ENCODE results near the gene FBN2.
"Not testable (repeated sequence)": the region's sequence is repeated elsewhere in the genome, so short reads cannot be mapped to it uniquely, and the experiment has no call there.

Gene FBN2

GRCh38 chr5:128426090-128426534 is 111.9 kb downstream of the FBN2 start:
- no peak for DNase-seq (ENCODE audit: low read depth)

GRCh38 chr5:128424646-128425045 is 113.4 kb downstream of the FBN2 start:
- DNase-seq (ENCODE audit: low read depth): no peak

- no peak for DNase-seq (ENCODE audit: low read depth)
Measured at GRCh38 chr5:128422612-128423011, 115.4 kb downstream of the FBN2 start.

GRCh38 chr5:128414469-128414868 is 123.6 kb downstream of the FBN2 start:
- DNase-seq (ENCODE audit: low read depth): no peak

GRCh38 chr5:128413356-128413755 is 124.7 kb downstream of the FBN2 start:
- DNase-seq (ENCODE audit: low read depth): no peak

- DNase-seq (ENCODE audit: low read depth): no peak
Measured at GRCh38 chr5:128412145-128412930, 125.7 kb downstream of the FBN2 start.

- DNase-seq (ENCODE audit: low read depth): no peak
Measured at GRCh38 chr5:128409166-128409800, 128.8 kb downstream of the FBN2 start.

- DNase-seq (ENCODE audit: low read depth): no peak
Measured at GRCh38 chr5:128408622-128409021, 129.4 kb downstream of the FBN2 start.

GRCh38 chr5:128407944-128408343 is 130.1 kb downstream of the FBN2 start:
- DNase-seq (ENCODE audit: low read depth): no peak

- no peak for DNase-seq (ENCODE audit: low read depth)
Measured at GRCh38 chr5:128406803-128407202, 131.2 kb downstream of the FBN2 start.

- DNase-seq (ENCODE audit: low read depth): no peak
Measured at GRCh38 chr5:128405159-128405558, 132.9 kb downstream of the FBN2 start.

GRCh38 chr5:128403333-128403732 is 134.7 kb downstream of the FBN2 start:
- no peak for DNase-seq (ENCODE audit: low read depth)

- DNase-seq (ENCODE audit: low read depth): no peak
Measured at GRCh38 chr5:128402506-128402905, 135.5 kb downstream of the FBN2 start.

- not testable (repeated sequence) for DNase-seq (ENCODE audit: low read depth)
Measured at GRCh38 chr5:128400766-128401165, 137.3 kb downstream of the FBN2 start.

GRCh38 chr5:128399111-128399510 is 138.9 kb downstream of the FBN2 start:
- DNase-seq (ENCODE audit: low read depth): no peak

- no peak for DNase-seq (ENCODE audit: low read depth)
Measured at GRCh38 chr5:128397876-128398275, 140.2 kb downstream of the FBN2 start.

- DNase-seq (ENCODE audit: low read depth): no peak
Measured at GRCh38 chr5:128395073-128395472, 143.0 kb downstream of the FBN2 start.

GRCh38 chr5:128384068-128384467 is 154.0 kb downstream of the FBN2 start:
- DNase-seq (ENCODE audit: low read depth): no peak

GRCh38 chr5:128380337-128380736 is 157.7 kb downstream of the FBN2 start:
- no peak for DNase-seq (ENCODE audit: low read depth)

- no peak for DNase-seq (ENCODE audit: low read depth)
Measured at GRCh38 chr5:128378632-128379031, 159.4 kb downstream of the FBN2 start.

GRCh38 chr5:128378196-128378595 is 159.8 kb downstream of the FBN2 start:
- DNase-seq (ENCODE audit: low read depth): no peak

- no peak for DNase-seq (ENCODE audit: low read depth)
Measured at GRCh38 chr5:128376577-128376976, 161.5 kb downstream of the FBN2 start.

- no peak for DNase-seq (ENCODE audit: low read depth)
Measured at GRCh38 chr5:128366147-128366546, 171.9 kb downstream of the FBN2 start.

GRCh38 chr5:128362370-128362769 is 175.7 kb downstream of the FBN2 start:
- DNase-seq (ENCODE audit: low read depth): no peak

All from activated T-helper 9 cell treated with anti-CD3 and anti-CD28 coated beads, Interleukin-2, amount 50 U/mL, for 16 hours (primary cell).